ENCODE data around the gene TRPM2. TPM values are rescaled to one million over a fixed set of nuclear protein-coding genes. Genes with fewer than 3 reads are reported as not detected.

TRPM2 gene
- total RNA-seq, 4 donors from 2014 or later, result 1.0 to 3.3 (median 3.1) TPM

- Histone ChIP-seq H3K4me3 (peak overlapping the region in 1 of 2 donors; percentile 34), H3K27ac (no peak overlapping the region)
Observed at GRCh38 chr21:44349847-44350772, 3.3 kb upstream of the TRPM2 start.

GRCh38 chr21:44350773-44351481 lies 2.5 kb upstream of the TRPM2 start:
- TF ChIP-seq EP300 (IDR thresholded peaks at IDR 0.05) (no peak), CTCF (IDR thresholded peaks at IDR 0.05) (no peak), POLR2A (IDR thresholded peaks at IDR 0.05) (no peak), POLR2AphosphoS5 (IDR thresholded peaks at IDR 0.05) (no peak)
- no peaks in the 10 kb centered on the region for H3K36me3 ChIP-seq
- H3K4me3 ChIP-seq, result peak overlapping the region in 1 of 2 donors; percentile 34
- H3K9me3 ChIP-seq, result no peaks in the 10 kb centered on the region
- peaks cover 0 to 12% (median 0%) of the 10 kb centered on the region in 3 donors for H3K4me1 ChIP-seq
- H3K27me3 ChIP-seq, result peaks cover 78% of the 10 kb centered on the region
- no peak for ATAC-seq
- no peak overlapping the region for H3K27ac ChIP-seq
- 0% methylated on average over 1 of the region's 42 CpGs; no CpG with 5 or more reads in 1 of the 2 donors for WGBS, 2 donors (ENCODE audit: low coverage in 1 of 2)

More at GRCh38 chr21:44349847-44350772, 3.3 kb upstream of the TRPM2 start:
- ATAC-seq, result no peak
- H3K27me3 ChIP-seq, result peaks cover 79% of the 10 kb centered on the region
- no peak for TF ChIP-seq POLR2AphosphoS5 (IDR thresholded peaks at IDR 0.05)
- TF ChIP-seq EP300 (IDR thresholded peaks at IDR 0.05), result no peak
- no peak for TF ChIP-seq CTCF (IDR thresholded peaks at IDR 0.05)
- TF ChIP-seq POLR2A (IDR thresholded peaks at IDR 0.05), result no peak
- H3K9me3 ChIP-seq, result no peaks in the 10 kb centered on the region
- peaks cover 0 to 12% (median 0%) of the 10 kb centered on the region in 3 donors for H3K4me1 ChIP-seq
- no peaks in the 10 kb centered on the region for H3K36me3 ChIP-seq
- no CpG with 5 or more reads among the region's 113 CpGs for WGBS, 2 donors (ENCODE audit: low coverage in 1 of 2)

GRCh38 chr21:44351535-44352252 lies 1.7 kb upstream of the TRPM2 start:
- Histone ChIP-seq H3K36me3 (no peaks in the 10 kb centered on the region), H3K4me3 (no peak overlapping the region), H3K27me3 (peaks cover 77% of the 10 kb centered on the region), H3K27ac (no peak overlapping the region), H3K4me1 (peaks cover 0 to 12% (median 0%) of the 10 kb centered on the region in 3 donors), H3K9me3 (no peaks in the 10 kb centered on the region)
- 76 to 90% methylated on average over 2 to 5 of the region's 18 CpGs for WGBS, 2 donors (ENCODE audit: low coverage in 1 of 2)
- no peak for ATAC-seq
- TF ChIP-seq EP300 (IDR thresholded peaks at IDR 0.05) (no peak), CTCF (IDR thresholded peaks at IDR 0.05) (no peak), POLR2AphosphoS5 (IDR thresholded peaks at IDR 0.05) (no peak), POLR2A (IDR thresholded peaks at IDR 0.05) (no peak)

GRCh38 chr21:44352253-44352860 lies 1.1 kb upstream of the TRPM2 start:
- Histone ChIP-seq H3K4me3 (no peak overlapping the region), H3K27me3 (peaks cover 76% of the 10 kb centered on the region), H3K27ac (peak overlapping the region in 2 of 4 donors; percentile 41 to 42), H3K4me1 (peaks cover 0 to 12% (median 0%) of the 10 kb centered on the region in 3 donors), H3K9me3 (no peaks in the 10 kb centered on the region), H3K36me3 (no peaks in the 10 kb centered on the region)
- 61% methylated on average over 3 of the region's 17 CpGs; no CpG with 5 or more reads in 1 of the 2 donors for WGBS, 2 donors (ENCODE audit: low coverage in 1 of 2)
- TF ChIP-seq EP300 (IDR thresholded peaks at IDR 0.05) (no peak), POLR2A (IDR thresholded peaks at IDR 0.05) (no peak), POLR2AphosphoS5 (IDR thresholded peaks at IDR 0.05) (no peak), CTCF (IDR thresholded peaks at IDR 0.05) (no peak)
- ATAC-seq, result no peak
